Effector CD8-positive, alpha-beta T cell (primary cell): ENCODE data around the gene TRAPPC12.
"Not testable (repeated sequence)": the region's sequence is repeated elsewhere in the genome, so short reads cannot be mapped to it uniquely, and the experiment has no call there.

Experiments
- DNase-seq: peaks from one replicate; lab custom pipeline; 2025; lab: John Stamatoyannopoulos, UW

TRAPPC12 gene

GRCh38 chr2:3486047-3487027 is 106.8 kb downstream of the TRAPPC12 start:
- DNase-seq = no peak

- DNase-seq = no peak
Measured at GRCh38 chr2:3487028-3487425, 107.5 kb downstream of the TRAPPC12 start.

GRCh38 chr2:3487432-3487831 is 107.9 kb downstream of the TRAPPC12 start:
- no peak for DNase-seq

GRCh38 chr2:3488061-3488531 is 108.6 kb downstream of the TRAPPC12 start:
- no peak for DNase-seq

- DNase-seq = no peak
Measured at GRCh38 chr2:3488855-3489763, 109.6 kb downstream of the TRAPPC12 start.

- no peak for DNase-seq
Measured at GRCh38 chr2:3489764-3490115, 110.2 kb downstream of the TRAPPC12 start.

GRCh38 chr2:3490191-3491170 is 111.0 kb downstream of the TRAPPC12 start:
- no peak for DNase-seq

- no peak for DNase-seq
Measured at GRCh38 chr2:3491306-3491705, 111.8 kb downstream of the TRAPPC12 start.

- DNase-seq = no peak
Measured at GRCh38 chr2:3491716-3492474, 112.4 kb downstream of the TRAPPC12 start.

- not testable (repeated sequence) for DNase-seq
Measured at GRCh38 chr2:3492475-3492787, 112.9 kb downstream of the TRAPPC12 start.

GRCh38 chr2:3492951-3493614 is 113.6 kb downstream of the TRAPPC12 start:
- DNase-seq = no peak

- no peak for DNase-seq
Measured at GRCh38 chr2:3493615-3494007, 114.1 kb downstream of the TRAPPC12 start.

GRCh38 chr2:3494984-3495666 is 115.6 kb downstream of the TRAPPC12 start:
- no peak for DNase-seq

GRCh38 chr2:3496708-3497080 is 117.2 kb downstream of the TRAPPC12 start:
- not testable (repeated sequence) for DNase-seq

- no peak for DNase-seq
Measured at GRCh38 chr2:3498783-3499394, 119.4 kb downstream of the TRAPPC12 start.

GRCh38 chr2:3500326-3500899 is 120.9 kb downstream of the TRAPPC12 start:
- DNase-seq = no peak

- DNase-seq = no peak
Measured at GRCh38 chr2:3503046-3503445, 123.6 kb downstream of the TRAPPC12 start.

GRCh38 chr2:3503483-3503882 is 124.0 kb downstream of the TRAPPC12 start:
- DNase-seq = no peak

- DNase-seq = no peak
Measured at GRCh38 chr2:3504741-3505140, 125.2 kb downstream of the TRAPPC12 start.
